ENCODE results near the gene PARPBP.
"Not testable (repeated sequence)": the region's sequence is repeated elsewhere in the genome, so short reads cannot be mapped to it uniquely, and the experiment has no call there.

GRCh38 chr12:102089228-102089835 lies 30.7 kb upstream of the PARPBP start:
- TF ChIP-seq CTCF (IDR thresholded peaks at IDR 0.05 in 2 of 3, conservative IDR thresholded peaks at IDR 0.05 in 1 of 3; ENCODE audit: borderline replicate concordance in 1 of 3, insufficient read depth in 1 of 3, low read depth in 2 of 3, low read length in 2 of 3); POLR2A (IDR thresholded peaks at IDR 0.05; ENCODE audit: borderline replicate concordance, extremely low read depth, insufficient read depth, insufficient read length); EZH2phosphoT487 (IDR thresholded peaks at IDR 0.05; ENCODE audit: borderline replicate concordance); REST (IDR thresholded peaks at IDR 0.05; ENCODE audit: low read depth); JUND (IDR thresholded peaks at IDR 0.05); EGR1 (IDR thresholded peaks at IDR 0.05; ENCODE audit: low read depth); SP1 (IDR thresholded peaks at IDR 0.05; ENCODE audit: low read depth): not testable (repeated sequence)

All from HCT116 (cell line).